K562 (cell line): ENCODE measurements around the gene PBRM1. TPM values are rescaled to one million over a fixed set of nuclear protein-coding genes. Genes with fewer than 3 reads are reported as not detected.

Source experiments
- ATAC-seq: fragments of 200-7000 bp; cut with Tn5 transposase; 3 replicates; pipeline ENCODE4 v1.9.1; 2020; ENCODE audit warnings: moderate library complexity
- BruUV-seq: library from RNA; stranded (reverse); fragments of 400-500 nt; replicated peaks from 2 replicates; lab custom pipeline; 2021; lab: Mats Ljungman, UMichigan
- CTCF ChIA-PET: fragments of 300-600 bp; formaldehyde crosslinking; extraction: SDS; loops from one replicate; lab custom pipeline; 2021; ENCODE audit warnings: low intra/inter-chr PET ratio; lab: Yijun Ruan, JAX
- POLR2A ChIA-PET: fragments of 300-600, 350-650 bp; sonication (Branson Sonifier 250); formaldehyde crosslinking; extraction: SDS; loops from one replicate; lab custom pipeline; 2021; ENCODE audit warnings: antibody characterized with exemption, inconsistent platforms; lab: Yijun Ruan, JAX
- DNase-seq, 4 experiments: peaks; one replicate each; pipeline versions ENCODE4 v3.0.0 to v3.0.0-alpha.2; 2011 to 2018; ENCODE audit warnings: low spot score in 3 of 4, mixed read lengths in 3 of 4; ENCODE audit errors: extremely low read depth in 1 of 4
- FAIRE-seq: peaks from 2 replicates; lab custom pipeline; 2011; peaks lifted over from hg19 to GRCh38; lab: Jason Lieb, UNC
- H2AFZ ChIP-seq: 2 replicates; pipeline ENCODE4 v1.6.0; 2011; ENCODE audit warnings: low read depth, low read length, control low read depth, inconsistent platforms
- H3K27ac ChIP-seq: fragments of 200-600 bp; 3 replicates; pipeline ENCODE4 v1.8.0; 2011; ENCODE audit warnings: low read depth, mild to moderate bottlenecking, control low read depth, inconsistent platforms, low read length, moderate library complexity, mixed read lengths; ENCODE audit errors: extremely low read depth
- H3K27me3 ChIP-seq, 2 experiments: fragments of 300-600 bp in 1 of 2; 2 replicates in 1 of 2; 3 replicates in 1 of 2; pipeline versions ENCODE4 v1.6.0 to v1.8.0; 2011; ENCODE audit warnings: inconsistent platforms in 2 of 2, low read length in 2 of 2, mild to moderate bottlenecking in 1 of 2, mixed read lengths in 1 of 2, moderate library complexity in 1 of 2; ENCODE audit not compliant: control insufficient read depth in 2 of 2, insufficient read depth in 2 of 2
- H3K36me3 ChIP-seq: fragments of 300-600 bp; 3 replicates; pipeline ENCODE4 v1.8.0; 2011; ENCODE audit warnings: mild to moderate bottlenecking, low read length, inconsistent platforms; ENCODE audit not compliant: control insufficient read depth, insufficient read depth
- H3K4me1 ChIP-seq, 2 experiments: fragments of 200-600 bp in 1 of 2; replicated peaks in 1 of 2; 2 replicates in 1 of 2; 3 replicates in 1 of 2; pipeline versions ENCODE4 v1.5.1 to v1.8.0; 2011; ENCODE audit warnings: inconsistent platforms in 2 of 2, low read length in 2 of 2, mild to moderate bottlenecking in 1 of 2, mixed read lengths in 1 of 2, moderate library complexity in 1 of 2; ENCODE audit not compliant: control insufficient read depth in 2 of 2, insufficient read depth in 2 of 2
- H3K4me2 ChIP-seq: 2 replicates; pipeline ENCODE4 v1.6.1; 2011; ENCODE audit warnings: low read length, control low read depth, inconsistent platforms, mixed read lengths; ENCODE audit not compliant: insufficient read depth
- H3K4me3 ChIP-seq: fragments of 200-600 bp; sonication (generic), shearing (Covaris generic); 2 replicates; pipeline ENCODE4 v1.5.1; 2016; ENCODE audit warnings: control low read depth, inconsistent platforms
- H3K79me2 ChIP-seq: fragments of 200-600 bp; 3 replicates; pipeline ENCODE4 v1.8.0; 2011; ENCODE audit warnings: low read length, inconsistent platforms; ENCODE audit not compliant: control insufficient read depth, insufficient read depth
- H3K9ac ChIP-seq, 2 experiments: 2 replicates each; pipeline versions ENCODE4 v1.6.0 to v1.6.1; 2011; ENCODE audit warnings: low read depth in 2 of 2, low read length in 2 of 2, control low read depth in 1 of 2, inconsistent platforms in 1 of 2, mild to moderate bottlenecking in 1 of 2, mixed read lengths in 1 of 2; ENCODE audit not compliant: insufficient read depth in 1 of 2
- H3K9me1 ChIP-seq: one replicate; pipeline ENCODE4 v1.6.0; 2011; ENCODE audit warnings: inconsistent platforms, mild to moderate bottlenecking, low read length, moderate library complexity; ENCODE audit not compliant: control insufficient read depth, insufficient read depth
- H3K9me3 ChIP-seq: replicated peaks from 2 replicates; pipeline ENCODE4 v1.5.1; 2011; ENCODE audit warnings: low read depth, low read length, inconsistent platforms; ENCODE audit not compliant: control insufficient read depth, insufficient read depth
- H4K20me1 ChIP-seq: replicated peaks from 2 replicates; pipeline ENCODE4 v1.6.1; 2011; ENCODE audit warnings: low read length, inconsistent platforms, mixed read lengths; ENCODE audit not compliant: control insufficient read depth, insufficient read depth
- ARNT ChIP-seq, 2 experiments: fragments of 450-650 bp; IDR thresholded peaks; 2 replicates each; pipeline ENCODE4 v1.6.1; 2016; ENCODE audit warnings: mild to moderate bottlenecking in 1 of 2
- CBX1 ChIP-seq: sonication (generic); IDR thresholded peaks from 2 replicates; pipeline ENCODE4 v1.6.1; 2016; ENCODE audit warnings: antibody characterized with exemption, low read depth, mild to moderate bottlenecking
- CBX3 ChIP-seq, 2 experiments: IDR thresholded peaks; 1 replicate in 1 of 2; 2 replicates in 1 of 2; pipeline ENCODE4 v1.6.1; 2012; ENCODE audit warnings: inconsistent platforms in 2 of 2, low read length in 2 of 2, borderline replicate concordance in 1 of 2, control low read depth in 1 of 2
- KDM5B ChIP-seq: fragments of 200-600 bp; sonication (generic); IDR thresholded peaks from 2 replicates; pipeline ENCODE4 v1.6.1; 2012; ENCODE audit warnings: low read depth, mild to moderate bottlenecking, moderate library complexity, low read length, control low read depth, inconsistent platforms; ENCODE audit not compliant: insufficient replicate concordance
- MYBL2 ChIP-seq, 2 experiments: fragments of 450-650 bp in 1 of 2; sonication (generic) in 1 of 2; formaldehyde crosslinking in 1 of 2; IDR thresholded peaks; 2 replicates each; pipeline versions ENCODE4 v1.6.1 to v1.8.1; 2017 to 2022; ENCODE audit warnings: borderline replicate concordance in 1 of 2, inconsistent platforms in 1 of 2, low read depth in 1 of 2, mild to moderate bottlenecking in 1 of 2, missing genetic modification reagents in 1 of 2, moderate library complexity in 1 of 2
- NFYB ChIP-seq: IDR thresholded peaks from 2 replicates; pipeline ENCODE4 v1.6.1; 2011; ENCODE audit warnings: mild to moderate bottlenecking, moderate library complexity; ENCODE audit not compliant: insufficient read length; ENCODE audit errors: extremely low read depth
- NR2F6 ChIP-seq: fragments of 450-650 bp; formaldehyde crosslinking; IDR thresholded peaks from 2 replicates; pipeline ENCODE4 v1.4.0; 2020; ENCODE audit warnings: mild to moderate bottlenecking
- RB1 ChIP-seq: fragments of 450-650 bp; IDR thresholded peaks from 2 replicates; pipeline ENCODE4 v1.6.1; 2017; ENCODE audit warnings: low read depth, mild to moderate bottlenecking
- SLC30A9 ChIP-seq: fragments of 250-450 bp; sonication (Bioruptor Pico); IDR thresholded peaks from 2 replicates; pipeline ENCODE4 v1.8.0; 2022; ENCODE audit warnings: mild to moderate bottlenecking, moderate library complexity
- SPI1 ChIP-seq: IDR thresholded peaks from 2 replicates; pipeline ENCODE4 v1.6.1; 2011; ENCODE audit warnings: low read depth, low read length, control low read depth, borderline replicate concordance
- ZNF239 ChIP-seq: fragments of 250-450 bp; sonication (Bioruptor Pico); IDR thresholded peaks from 2 replicates; pipeline ENCODE4 v1.4.0; 2020; ENCODE audit warnings: mild to moderate bottlenecking
- WGBS: fragments of 100-300 bp; shearing (Covaris generic); methylation state at CpG from one replicate; pipeline ENCODE4 v1.1.6; 2016; ENCODE audit warnings: low coverage, mixed read lengths; ENCODE audit not compliant: insufficient coverage; ENCODE audit errors: missing lambda C conversion rate; 5-methylcytosine and 5-hydroxymethylcytosine counted together
- in situ Hi-C: fragments of 300-500 bp; cut with MboI; formaldehyde crosslinking; loops from 4 replicates; pipeline ENCODE4 v1.15.0; 2018; ENCODE audit warnings: inconsistent platforms, mixed read lengths
- intact Hi-C: fragments of 100-400 bp; cut with micrococcal nuclease; formaldehyde crosslinking; loops from 2 replicates; pipeline ENCODE4 v1.14.2; 2022
- polyA plus RNA-seq, 8 experiments: library from polyadenylated mRNA; depleted of rRNA in 4 of 8; stranded (reverse) in 5 of 8; unstranded in 3 of 8; fragments of >200 nt; fragmentation: Nextera tagmentation in 2 of 8; fragmentation: Illumina TruSeq in 1 of 8; extraction: Ambion mirVana in 2 of 8; extraction: Trizol in 1 of 8; gene quantifications; 2 replicates each; pipeline versions ENCODE4 v1.2.1 to v1.2.3, GENCODE V29; 2011 to 2014; ENCODE audit warnings: inconsistent platforms in 1 of 8, missing spikeins in 1 of 8
- total RNA-seq, 7 experiments: library from RNA; depleted of rRNA in 6 of 7; stranded (reverse); fragments of >200 nt in 6 of 7; fragmentation: Illumina TruSeq in 2 of 7; extraction: Trizol in 2 of 7; gene quantifications; 2 replicates each; pipeline versions ENCODE4 v1.2.1 to v1.2.3, GENCODE V29; 2011 to 2021; ENCODE audit warnings: low replicate concordance in 1 of 7
- TF ChIP-seq, protein P1 (sequence below): fragments of 250-450 bp; sonication (Bioruptor Pico); IDR thresholded peaks from 2 replicates; pipeline ENCODE4 v1.8.0; 2021; ENCODE audit warnings: moderate library complexity, mild to moderate bottlenecking, inconsistent platforms
- TF ChIP-seq, protein P2 (sequence below): fragments of 250-450 bp; sonication (Bioruptor Pico); IDR thresholded peaks from 2 replicates; pipeline ENCODE4 v1.8.0; 2021; ENCODE audit warnings: moderate library complexity, mild to moderate bottlenecking, inconsistent platforms
- TF ChIP-seq, protein P3 (sequence below): sonication (generic); formaldehyde crosslinking; IDR thresholded peaks from 2 replicates; pipeline ENCODE4 v1.8.0; 2022; ENCODE audit warnings: missing genetic modification reagents, mild to moderate bottlenecking, borderline replicate concordance
- TF ChIP-seq, protein P4 (sequence below): sonication (generic); formaldehyde crosslinking; IDR thresholded peaks from 2 replicates; pipeline ENCODE4 v1.8.0; 2022; ENCODE audit warnings: mild to moderate bottlenecking, missing genetic modification reagents
- TF ChIP-seq, protein P5 (sequence below): fragments of 450-650 bp; IDR thresholded peaks from 2 replicates; pipeline ENCODE4 v1.6.1; 2018; ENCODE audit not compliant: partially characterized antibody

The PBRM1 gene
- total and polyA plus RNA-seq, 9 of the 15 experiments (the other 6 are each of a cell fraction or from before 2014, with no cell fraction given), result 3.9 to 31.8 (median 19.0) TPM

DNA sequence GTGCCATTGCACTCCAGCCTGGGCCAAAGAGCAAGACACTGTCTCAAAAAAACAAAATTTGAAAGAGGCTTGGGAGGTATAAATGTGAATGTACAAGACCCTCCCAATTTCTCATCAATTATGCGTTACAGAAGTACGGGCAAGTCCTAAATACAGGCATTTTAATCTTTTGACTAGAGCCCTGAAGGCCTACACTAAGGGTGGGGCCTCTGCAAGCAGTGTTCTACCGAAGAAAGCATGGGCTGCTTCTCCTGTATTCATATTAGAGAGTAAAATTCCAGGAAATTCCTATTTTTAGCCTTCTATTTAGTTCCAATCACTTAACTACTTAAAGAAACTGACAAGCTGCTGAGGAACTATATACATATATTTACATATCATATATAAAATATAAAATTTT lies 25.7 kb downstream of the PBRM1 start:
- in situ Hi-C loops (no loop called here), intact Hi-C loops (no loop called here)
- Histone ChIP-seq H3K27ac (no peak overlapping the region), H3K27me3 (no peaks in the 10 kb centered on the region), H3K9me1 (no peaks in the 10 kb centered on the region), H3K4me3 (no peak overlapping the region), H3K4me2 (no peak overlapping the region), H3K36me3 (peaks cover 59% of the 10 kb centered on the region), H3K9me3 (no peaks in the 10 kb centered on the region), H2AFZ (no peak overlapping the region), H4K20me1 (no peaks in the 10 kb centered on the region), H3K9ac (no peak overlapping the region), H3K79me2 (no peaks in the 10 kb centered on the region), H3K4me1 (no peaks in the 10 kb centered on the region)
- ATAC-seq, result no peak
- no peak for DNase-seq
- POLR2A ChIA-PET, result interaction anchor here (0.7 kb wide), 1 partner anchor 11 kb away, joined by 3 read pairs; no protein-coding TSS in a partner anchor
- CTCF ChIA-PET, result no interaction called here
- no TSS peak for BruUV-seq
- FAIRE-seq, result no peak
- WGBS, result 81% methylated on average over 3 of the region's 3 CpGs
- TF ChIP-seq, protein P1, sequence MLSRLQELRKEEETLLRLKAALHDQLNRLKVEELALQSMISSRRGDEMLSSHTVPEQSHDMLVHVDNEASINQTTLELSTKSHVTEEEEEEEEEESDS (CRISPR knock-in tag), result no peak
- TF ChIP-seq CBX1 (no peak), ARNT (IDR thresholded peaks at IDR 0.05) (no peak), RB1 (no peak), NR2F6 (no peak), SPI1 (no peak), NFYB (no peak), CBX3 (IDR thresholded peaks at IDR 0.05; ENCODE audit: borderline replicate concordance in 1 of 2, low read length in 2 of 2) (no peak), SLC30A9 (CRISPR knock-in tag) (no peak), MYBL2 (IDR thresholded peaks at IDR 0.05; ENCODE audit: low read depth) (no peak), MYBL2 (CRISPR knock-in tag; IDR thresholded peaks at IDR 0.05; ENCODE audit: borderline replicate concordance) (no peak), ZNF239 (CRISPR knock-in tag) (no peak), KDM5B (no peak)
- TF ChIP-seq, protein P2, sequence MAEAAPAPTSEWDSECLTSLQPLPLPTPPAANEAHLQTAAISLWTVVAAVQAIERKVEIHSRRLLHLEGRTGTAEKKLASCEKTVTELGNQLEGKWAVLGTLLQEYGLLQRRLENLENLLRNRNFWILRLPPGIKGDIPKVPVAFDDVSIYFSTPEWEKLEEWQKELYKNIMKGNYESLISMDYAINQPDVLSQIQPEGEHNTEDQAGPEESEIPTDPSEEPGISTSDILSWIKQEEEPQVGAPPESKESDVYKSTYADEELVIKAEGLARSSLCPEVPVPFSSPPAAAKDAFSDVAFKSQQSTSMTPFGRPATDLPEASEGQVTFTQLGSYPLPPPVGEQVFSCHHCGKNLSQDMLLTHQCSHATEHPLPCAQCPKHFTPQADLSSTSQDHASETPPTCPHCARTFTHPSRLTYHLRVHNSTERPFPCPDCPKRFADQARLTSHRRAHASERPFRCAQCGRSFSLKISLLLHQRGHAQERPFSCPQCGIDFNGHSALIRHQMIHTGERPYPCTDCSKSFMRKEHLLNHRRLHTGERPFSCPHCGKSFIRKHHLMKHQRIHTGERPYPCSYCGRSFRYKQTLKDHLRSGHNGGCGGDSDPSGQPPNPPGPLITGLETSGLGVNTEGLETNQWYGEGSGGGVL, result no peak
- TF ChIP-seq, protein P3, sequence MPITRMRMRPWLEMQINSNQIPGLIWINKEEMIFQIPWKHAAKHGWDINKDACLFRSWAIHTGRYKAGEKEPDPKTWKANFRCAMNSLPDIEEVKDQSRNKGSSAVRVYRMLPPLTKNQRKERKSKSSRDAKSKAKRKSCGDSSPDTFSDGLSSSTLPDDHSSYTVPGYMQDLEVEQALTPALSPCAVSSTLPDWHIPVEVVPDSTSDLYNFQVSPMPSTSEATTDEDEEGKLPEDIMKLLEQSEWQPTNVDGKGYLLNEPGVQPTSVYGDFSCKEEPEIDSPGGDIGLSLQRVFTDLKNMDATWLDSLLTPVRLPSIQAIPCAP (CRISPR knock-in tag), result no peak
- TF ChIP-seq, protein P4, sequence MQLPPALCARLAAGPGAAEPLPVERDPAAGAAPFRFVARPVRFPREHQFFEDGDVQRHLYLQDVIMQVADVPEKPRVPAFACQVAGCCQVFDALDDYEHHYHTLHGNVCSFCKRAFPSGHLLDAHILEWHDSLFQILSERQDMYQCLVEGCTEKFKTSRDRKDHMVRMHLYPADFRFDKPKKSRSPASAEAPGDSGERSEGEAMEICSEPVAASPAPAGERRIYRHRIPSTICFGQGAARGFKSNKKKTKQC (CRISPR knock-in tag), result no peak
- TF ChIP-seq, protein P5, sequence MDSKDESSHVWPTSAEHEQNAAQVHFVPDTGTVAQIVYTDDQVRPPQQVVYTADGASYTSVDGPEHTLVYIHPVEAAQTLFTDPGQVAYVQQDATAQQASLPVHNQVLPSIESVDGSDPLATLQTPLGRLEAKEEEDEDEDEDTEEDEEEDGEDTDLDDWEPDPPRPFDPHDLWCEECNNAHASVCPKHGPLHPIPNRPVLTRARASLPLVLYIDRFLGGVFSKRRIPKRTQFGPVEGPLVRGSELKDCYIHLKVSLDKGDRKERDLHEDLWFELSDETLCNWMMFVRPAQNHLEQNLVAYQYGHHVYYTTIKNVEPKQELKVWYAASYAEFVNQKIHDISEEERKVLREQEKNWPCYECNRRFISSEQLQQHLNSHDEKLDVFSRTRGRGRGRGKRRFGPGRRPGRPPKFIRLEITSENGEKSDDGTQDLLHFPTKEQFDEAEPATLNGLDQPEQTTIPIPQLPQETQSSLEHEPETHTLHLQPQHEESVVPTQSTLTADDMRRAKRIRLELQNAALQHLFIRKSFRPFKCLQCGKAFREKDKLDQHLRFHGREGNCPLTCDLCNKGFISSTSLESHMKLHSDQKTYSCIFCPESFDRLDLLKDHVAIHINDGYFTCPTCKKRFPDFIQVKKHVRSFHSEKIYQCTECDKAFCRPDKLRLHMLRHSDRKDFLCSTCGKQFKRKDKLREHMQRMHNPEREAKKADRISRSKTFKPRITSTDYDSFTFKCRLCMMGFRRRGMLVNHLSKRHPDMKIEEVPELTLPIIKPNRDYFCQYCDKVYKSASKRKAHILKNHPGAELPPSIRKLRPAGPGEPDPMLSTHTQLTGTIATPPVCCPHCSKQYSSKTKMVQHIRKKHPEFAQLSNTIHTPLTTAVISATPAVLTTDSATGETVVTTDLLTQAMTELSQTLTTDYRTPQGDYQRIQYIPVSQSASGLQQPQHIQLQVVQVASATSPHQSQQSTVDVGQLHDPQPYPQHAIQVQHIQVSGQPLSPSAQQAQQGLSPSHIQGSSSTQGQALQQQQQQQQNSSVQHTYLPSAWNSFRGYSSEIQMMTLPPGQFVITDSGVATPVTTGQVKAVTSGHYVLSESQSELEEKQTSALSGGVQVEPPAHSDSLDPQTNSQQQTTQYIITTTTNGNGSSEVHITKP, result no peak
